Sciatic nerve (tissue), 2 donors: ENCODE results near the gene MROH2A. TPM values are rescaled to one million over a fixed set of nuclear protein-coding genes. Genes with fewer than 3 reads are reported as not detected.

Experiments
- ATAC-seq: fragments of 200-7000 bp; cut with Tn5 transposase; one replicate; pipeline ENCODE4 v1.9.1; 2020; ENCODE audit warnings: mild to moderate bottlenecking, moderate library complexity
- DNase-seq: peaks from one replicate; pipeline ENCODE4 v3.0.0-alpha.2; 2020; ENCODE audit warnings: low spot score
- intact Hi-C: fragments of 100-400 bp; cut with DNase I; formaldehyde crosslinking; loops from one replicate; pipeline ENCODE4 v1.14.2; 2022
- total RNA-seq: library from RNA; stranded (reverse); fragmentation: NEBNext Ultra II Directional; extraction: Animal tissue kit (Norgen Biotek cat#: 25700); gene quantifications from one replicate; pipeline ENCODE4 v1.2.1, GENCODE V29; 2021
- donor health status: DM: no; HTN: no; CAD: no.
- donor health status: DM: no; HTN: no; CAD: no.

Gene MROH2A
- total RNA-seq, 1 donor from 2014 or later: not detected

DNA sequence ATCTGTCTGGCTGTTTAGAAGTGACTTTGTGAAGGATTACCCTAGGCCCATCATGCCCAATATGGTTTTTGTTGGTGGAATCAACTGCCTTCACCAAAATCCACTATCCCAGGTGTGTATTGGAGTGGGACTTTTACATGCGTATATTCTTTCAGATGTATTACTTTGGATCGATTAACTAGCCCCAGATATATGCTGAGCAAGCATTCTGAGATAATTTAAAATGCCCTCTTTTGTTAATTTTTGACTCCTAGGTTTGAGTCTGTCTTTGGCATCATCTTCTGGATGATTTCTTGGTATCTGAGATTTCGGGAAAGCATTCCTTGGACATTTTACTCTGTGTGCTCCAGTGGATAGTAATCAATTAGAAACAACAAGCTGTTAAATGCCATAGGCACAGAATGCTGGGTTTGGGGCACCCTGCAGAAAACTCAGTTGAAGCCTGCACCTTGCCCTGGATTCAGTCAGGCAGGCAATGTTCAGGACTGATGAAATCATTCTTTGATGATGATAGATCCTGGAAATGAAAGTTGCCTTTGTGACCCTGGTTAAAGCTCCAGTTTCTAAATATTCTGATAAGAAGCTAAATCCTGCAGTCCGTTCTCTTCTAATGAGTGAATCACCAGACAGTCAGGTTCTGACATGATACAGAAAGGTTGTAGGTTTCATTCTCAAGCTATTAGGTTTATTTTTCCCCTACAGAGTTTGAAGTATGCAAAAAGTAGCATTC lies 16.9 kb upstream of the MROH2A start:
- DNase-seq (no peak), ATAC-seq (no peak)
- intact Hi-C loops: no loop called here

DNA sequence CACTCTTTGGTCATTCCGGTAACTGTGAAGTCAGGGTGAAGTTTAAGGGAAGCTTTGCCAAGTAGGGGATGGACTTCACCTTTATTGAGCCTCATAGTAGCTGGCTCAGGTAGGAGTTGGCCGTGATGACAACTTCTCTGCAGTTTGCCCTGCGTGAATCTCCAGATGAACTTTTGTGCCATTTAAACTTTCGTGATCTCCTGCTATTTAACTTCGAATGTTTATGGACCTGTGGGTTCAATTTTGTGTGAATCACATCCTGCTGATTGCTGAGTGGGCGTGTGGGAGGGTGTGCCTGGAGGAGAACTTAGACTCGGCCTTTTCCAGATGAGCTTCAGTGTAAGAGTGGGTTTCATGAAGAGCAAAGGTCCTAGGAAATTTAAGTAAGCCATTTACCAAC lies 13.9 kb upstream of the MROH2A start:
- intact Hi-C loops: no loop called here
- ATAC-seq (no peak), DNase-seq (no peak)

DNA sequence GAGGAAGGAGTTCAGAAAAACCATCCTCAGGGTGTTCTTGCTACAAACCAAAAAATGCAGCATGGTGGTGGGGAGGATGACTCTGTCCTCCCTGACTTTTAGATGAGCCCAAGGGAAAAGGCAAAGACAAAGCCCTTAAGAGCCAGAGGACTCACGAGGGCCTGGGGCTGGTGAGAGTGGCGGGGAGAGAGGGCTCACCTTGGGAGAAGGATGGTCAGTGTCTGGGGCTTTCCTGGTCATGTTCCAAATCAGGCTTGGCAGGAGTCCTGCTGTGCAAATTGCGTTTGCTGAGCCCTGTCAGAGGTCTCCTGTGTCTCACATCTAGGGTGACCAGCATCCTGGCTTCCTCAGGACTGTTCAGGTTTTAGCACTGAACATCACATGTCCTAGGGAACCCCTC lies 13.4 kb upstream of the MROH2A start:
- intact Hi-C loops: no loop called here
- ATAC-seq: no peak
- no peak for DNase-seq

DNA sequence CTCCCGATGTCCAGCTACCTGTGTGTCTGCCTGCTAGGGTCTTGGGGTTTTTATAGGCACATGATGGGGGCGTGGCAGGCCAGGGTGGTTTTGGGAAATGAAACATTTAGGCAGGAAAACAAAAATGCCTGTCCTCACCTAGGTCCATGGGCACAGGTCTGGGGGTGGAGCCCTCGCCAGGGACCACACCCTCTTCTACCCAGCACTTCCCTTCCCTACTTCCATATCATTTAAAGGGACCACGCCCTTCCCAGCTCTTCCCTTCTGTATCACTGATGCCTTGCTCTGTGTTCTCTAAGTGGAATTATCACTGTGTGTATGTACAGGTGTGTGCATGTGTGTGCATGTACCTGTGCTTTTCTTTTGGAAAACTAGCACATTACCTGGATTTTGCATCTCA lies 11.7 kb upstream of the MROH2A start:
- DNase-seq (no peak), ATAC-seq (no peak)
- intact Hi-C loops: no loop called here

DNA sequence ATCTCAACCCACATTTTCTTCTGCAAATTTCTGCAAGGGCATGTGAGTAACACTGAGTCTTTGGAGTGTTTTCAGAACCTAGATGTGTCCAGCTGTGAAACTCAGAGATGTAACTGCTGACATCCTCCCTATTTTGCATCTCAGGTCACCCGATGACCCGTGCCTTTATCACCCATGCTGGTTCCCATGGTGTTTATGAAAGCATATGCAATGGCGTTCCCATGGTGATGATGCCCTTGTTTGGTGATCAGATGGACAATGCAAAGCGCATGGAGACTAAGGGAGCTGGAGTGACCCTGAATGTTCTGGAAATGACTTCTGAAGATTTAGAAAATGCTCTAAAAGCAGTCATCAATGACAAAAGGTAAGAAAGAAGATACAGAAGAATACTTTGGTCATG lies 10.1 kb upstream of the MROH2A start:
- DNase-seq: no peak
- ATAC-seq: no peak
- intact Hi-C loops: no loop called here

DNA sequence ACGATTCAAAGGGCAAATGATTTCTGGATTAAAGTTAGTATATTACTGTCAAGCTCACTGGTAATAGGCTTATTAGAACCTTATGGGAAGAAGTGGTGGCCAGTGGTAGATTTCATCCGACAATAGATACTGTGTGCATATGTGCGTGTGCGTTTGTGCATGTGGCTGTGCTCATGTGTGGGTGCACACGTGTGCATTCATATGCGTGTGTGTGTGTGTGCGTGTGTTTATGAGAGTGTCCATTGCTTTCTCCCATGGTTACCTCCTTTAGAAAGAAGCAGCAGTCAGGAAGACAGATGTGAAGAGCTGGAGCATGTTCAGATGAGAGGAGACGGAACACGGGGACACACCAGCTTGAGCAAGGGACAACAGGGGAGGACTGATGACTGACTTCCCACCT lies 8.9 kb upstream of the MROH2A start:
- no peak for DNase-seq
- no peak for ATAC-seq
- intact Hi-C loops: no loop called here

DNA sequence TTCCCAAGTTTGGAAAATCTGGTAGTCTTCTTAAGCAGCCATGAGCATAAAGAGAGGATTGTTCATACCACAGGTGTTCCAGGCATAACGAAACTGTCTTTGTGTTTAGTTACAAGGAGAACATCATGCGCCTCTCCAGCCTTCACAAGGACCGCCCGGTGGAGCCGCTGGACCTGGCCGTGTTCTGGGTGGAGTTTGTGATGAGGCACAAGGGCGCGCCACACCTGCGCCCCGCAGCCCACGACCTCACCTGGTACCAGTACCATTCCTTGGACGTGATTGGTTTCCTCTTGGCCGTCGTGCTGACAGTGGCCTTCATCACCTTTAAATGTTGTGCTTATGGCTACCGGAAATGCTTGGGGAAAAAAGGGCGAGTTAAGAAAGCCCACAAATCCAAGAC lies 6.0 kb upstream of the MROH2A start:
- intact Hi-C loops: no loop called here
- no peak for ATAC-seq
- no peak for DNase-seq

DNA sequence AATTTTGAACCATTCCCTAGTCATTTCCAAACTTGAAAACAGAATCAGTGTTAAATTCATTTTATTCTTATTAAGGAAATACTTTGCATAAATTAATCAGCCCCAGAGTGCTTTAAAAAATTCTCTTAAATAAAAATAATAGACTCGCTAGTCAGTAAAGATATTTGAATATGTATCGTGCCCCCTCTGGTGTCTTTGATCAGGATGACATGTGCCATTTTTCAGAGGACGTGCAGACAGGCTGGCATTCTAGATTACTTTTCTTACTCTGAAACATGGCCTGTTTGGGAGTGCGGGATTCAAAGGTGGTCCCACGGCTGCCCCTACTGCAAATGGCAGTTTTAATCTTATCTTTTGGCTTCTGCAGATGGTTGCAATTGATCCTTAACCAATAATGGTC lies 5.5 kb upstream of the MROH2A start:
- intact Hi-C loops: no loop called here
- no peak for DNase-seq
- ATAC-seq: no peak

DNA sequence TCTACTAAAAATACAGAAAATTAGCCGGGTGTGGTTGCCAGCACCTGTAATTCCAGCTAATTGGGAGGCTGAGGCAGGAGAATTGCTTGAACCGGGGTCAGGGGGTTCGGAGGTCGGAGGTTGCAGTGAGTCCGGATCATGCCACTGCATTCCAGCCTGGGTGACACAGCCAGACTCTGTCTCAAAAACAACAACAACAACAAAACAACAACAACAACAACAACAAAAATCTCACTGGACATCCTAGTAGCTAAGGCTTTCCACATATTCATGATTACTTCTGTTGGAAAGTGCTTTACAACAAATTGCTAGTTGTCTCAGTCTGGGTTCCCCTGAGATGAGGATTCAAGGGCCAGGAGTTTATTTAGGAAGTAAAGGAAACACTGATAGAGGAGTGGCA lies 4.3 kb upstream of the MROH2A start:
- DNase-seq (no peak), ATAC-seq (no peak)
- intact Hi-C loops: no loop called here

DNA sequence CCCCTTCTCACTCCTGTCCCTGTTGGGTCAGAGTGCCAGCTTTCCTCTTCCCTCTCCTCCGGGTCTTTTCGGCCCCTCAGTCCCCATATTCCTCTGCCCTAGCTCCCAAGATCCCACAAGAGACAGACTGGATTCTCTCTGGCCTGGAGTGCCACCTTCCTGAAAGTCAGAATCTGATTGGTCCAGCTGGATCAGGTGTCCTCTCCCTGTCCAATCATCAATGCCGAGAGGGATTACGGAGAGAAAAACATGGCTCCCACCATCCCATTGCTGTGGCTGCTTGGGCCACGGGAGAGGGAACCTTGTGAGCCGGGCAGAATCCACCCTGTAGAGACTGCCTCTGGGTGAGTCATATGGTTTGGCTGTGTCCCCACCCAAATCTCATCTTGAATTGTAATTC lies 2.7 kb upstream of the MROH2A start:
- ATAC-seq (no peak), DNase-seq (no peak)
- intact Hi-C loops: no loop called here

DNA sequence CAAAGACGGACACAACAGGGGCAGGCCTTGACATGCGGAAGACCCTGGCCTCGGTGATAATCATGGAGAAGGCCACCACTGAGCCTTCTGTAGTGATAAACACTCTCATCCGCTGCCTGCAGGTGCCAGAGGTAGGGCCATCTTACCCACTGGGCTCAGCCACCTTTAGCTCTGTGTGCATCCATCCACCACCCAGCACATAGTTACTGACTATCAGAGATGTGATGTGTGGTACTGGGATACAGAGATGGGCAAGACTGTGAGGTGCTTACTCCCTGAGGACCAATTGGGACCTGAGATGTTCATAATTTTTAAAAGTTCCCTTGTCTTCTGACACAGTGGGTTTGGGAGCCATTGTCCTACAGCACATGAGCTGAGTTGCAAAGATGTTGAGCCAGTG lies 1.6 kb downstream of the MROH2A start:
- intact Hi-C loops: no loop called here
- no peak for ATAC-seq

DNA sequence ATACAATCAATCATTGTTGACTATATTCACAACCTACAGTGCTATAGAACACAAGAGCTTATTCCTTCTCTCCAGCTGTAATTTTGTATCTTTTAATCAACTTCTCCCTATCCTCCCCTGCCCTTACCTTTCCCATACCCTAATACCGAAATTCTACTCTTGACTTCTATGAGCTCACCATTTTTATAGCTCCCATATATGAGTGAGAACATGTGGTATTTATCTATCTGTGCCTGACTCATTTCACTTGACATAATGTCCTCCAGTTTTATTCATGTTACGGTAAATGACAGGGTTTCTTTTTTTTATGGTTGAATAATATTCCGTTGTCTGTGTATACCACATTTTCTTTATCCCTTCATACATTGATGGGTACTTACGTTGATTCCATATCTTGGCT lies 2.6 kb downstream of the MROH2A start:
- DNase-seq (no peak), ATAC-seq (no peak)
- intact Hi-C loops: no loop called here

More for the DNA sequence above, 1.6 kb downstream of the MROH2A start:
- no peak for DNase-seq

DNA sequence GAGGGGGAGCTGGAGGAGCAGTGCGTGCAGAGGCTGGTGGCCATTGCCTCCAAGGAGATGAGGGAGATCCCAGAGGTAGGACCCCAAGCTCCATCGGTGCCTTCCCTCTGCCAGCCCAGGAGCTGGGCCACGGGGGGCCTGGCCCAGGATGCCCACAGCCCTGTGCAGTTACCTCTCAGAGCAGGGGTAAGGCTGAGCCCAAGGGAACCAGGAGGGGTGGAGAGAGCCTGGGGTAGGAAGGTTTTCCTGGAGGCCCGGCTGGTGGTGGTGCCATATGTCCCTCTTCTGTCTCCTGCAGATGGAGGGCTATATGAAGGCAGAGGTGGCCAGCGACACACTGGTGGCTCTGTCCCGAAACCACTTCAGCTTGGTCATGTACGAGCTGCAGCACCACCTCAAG lies 11.4 kb downstream of the MROH2A start:
- intact Hi-C loops: no loop called here
- ATAC-seq (no peak), DNase-seq (no peak)

DNA sequence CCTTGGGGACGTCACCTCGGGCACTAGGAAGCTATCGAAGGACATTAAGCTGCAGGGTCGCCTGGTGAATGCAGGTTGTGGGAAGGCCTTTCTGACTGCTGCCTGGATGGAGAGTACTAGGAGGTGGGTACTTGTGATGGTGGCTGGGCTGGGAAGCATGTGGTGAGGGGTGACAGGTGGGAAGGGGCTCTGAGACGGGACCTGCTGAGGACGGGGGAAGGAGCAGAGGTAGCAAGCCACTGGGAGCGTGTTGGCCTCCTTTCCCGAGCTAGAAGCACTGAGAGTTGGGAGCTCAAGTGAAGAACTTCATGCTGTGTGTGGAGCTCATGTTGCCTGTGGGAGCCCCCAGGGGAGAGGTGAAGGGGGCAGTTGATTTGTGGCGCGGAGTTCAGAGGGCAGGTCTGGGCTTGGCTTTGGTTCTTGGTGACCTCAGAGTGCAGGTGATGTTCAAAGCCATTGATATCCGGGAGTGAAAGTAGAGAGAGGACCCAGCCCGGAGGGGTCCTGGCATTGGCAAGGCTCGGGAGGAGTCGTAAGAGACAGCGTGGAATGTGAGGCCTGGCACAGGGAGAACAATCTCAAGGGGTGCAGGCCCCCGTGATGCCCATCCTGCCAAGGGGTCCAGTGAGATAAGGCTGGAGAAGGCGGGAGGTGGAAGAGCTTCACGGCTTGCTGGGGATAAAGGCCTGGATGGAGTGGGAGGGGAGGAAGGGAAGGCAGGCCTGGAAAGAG lies 13.2 kb downstream of the MROH2A start:
- ATAC-seq: no peak
- intact Hi-C loops: no loop called here

DNA sequence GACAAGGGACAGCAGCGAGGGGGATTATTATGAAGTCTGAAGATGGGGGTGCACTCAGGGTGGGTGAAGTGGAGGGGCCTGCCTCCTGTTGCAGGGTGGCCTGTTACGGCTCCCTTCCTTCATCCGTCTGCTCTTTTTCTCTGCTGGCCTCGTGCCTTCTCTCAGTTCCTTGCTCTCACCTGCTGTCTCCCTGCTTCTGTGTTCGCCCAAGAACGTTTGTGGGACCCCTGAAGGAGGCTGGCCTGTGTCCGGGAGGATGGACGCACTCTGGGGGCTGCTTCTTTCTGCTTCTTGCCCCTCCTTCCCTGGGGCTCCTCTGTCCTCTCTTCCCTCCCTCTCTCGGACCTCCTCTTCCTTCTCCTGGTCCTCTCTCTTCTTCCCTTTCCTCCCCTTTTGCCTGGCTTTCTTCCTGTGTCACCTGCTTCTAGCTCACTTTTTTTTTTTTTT lies 13.8 kb downstream of the MROH2A start:
- no peak for DNase-seq
- ATAC-seq: no peak
- intact Hi-C loops: no loop called here

More for the DNA sequence above, 13.2 kb downstream of the MROH2A start:
- no peak for DNase-seq

DNA sequence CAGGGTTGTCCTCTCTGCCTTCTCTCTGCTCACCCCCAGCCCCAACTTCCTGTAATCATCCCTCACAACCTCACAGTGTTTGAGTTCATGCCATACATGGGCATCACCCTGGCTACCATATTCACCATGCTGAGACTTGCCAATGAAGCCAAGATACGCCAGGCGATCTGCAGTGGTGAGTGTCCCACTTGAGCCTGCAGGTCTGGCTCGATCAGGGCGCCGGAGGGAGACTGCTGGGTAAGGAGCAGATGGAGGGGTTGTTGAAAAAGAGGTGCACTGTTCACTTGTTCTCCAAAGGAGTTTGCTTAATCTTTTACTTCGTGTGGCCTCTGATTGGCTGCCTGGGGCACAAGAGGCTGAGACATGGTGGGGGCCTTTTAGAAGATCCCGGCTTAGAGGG lies 14.6 kb downstream of the MROH2A start:
- intact Hi-C loops: no loop called here

DNA sequence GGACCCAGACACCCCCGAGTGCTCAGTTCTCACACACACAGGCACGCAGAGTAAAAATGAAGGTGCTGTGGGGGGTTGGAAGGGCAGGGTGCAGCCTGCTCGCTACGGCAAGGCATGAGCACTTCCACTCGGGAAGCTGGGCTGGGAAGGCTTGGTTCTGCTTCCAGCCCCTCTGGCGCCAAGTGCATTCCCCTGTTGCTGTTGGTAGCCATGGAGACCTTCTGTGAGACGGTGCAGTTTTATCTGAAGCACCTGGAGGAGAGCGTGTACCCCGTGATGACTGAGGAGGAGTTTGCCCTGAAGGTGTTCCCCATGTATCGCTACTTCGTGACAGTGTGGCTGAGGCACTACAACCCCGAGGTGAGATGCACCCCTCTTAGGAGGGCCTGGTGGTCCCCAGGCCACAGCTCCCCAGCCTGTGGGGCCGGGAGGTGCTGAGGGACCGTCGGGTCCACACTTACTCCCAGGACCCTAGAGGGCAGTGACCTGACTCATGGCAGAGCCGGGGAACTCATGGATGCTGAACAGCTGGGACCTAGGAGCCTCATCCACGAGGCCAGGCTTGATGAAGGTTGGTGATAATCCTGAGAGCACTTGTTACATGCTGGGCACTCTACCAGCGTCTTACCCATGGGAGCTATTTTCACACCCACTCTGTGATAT lies 15.5 kb downstream of the MROH2A start:
- no peak for DNase-seq
- intact Hi-C loops: no loop called here
- ATAC-seq: no peak

More for the DNA sequence above, 14.6 kb downstream of the MROH2A start:
- no peak for DNase-seq
- no peak for ATAC-seq

DNA sequence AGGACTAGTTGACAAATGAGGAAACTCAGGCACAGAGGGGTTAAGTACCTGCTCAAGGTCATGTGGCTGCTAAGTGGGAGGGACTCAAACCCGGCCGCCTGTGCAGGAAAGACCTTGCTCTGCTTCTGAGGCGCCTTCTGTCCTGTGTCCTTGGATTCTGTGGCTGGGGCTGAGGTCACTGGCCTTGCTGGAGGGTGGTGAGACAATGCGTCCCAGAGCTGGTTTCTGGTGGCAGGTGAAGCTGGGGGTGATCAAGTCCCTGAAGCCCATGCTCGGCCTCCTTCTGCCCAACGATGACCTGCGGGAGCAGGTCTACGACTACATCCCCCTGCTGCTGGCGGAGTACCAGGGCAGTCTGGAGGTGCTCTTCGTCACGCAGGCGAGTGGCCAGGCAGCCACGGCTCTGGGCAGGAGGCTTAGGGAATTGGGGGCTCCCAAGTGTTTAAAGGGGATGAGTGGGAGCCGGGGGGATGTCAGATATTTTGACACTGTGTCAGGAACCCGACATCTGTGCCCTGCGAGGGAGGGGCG lies 16.1 kb downstream of the MROH2A start:
- no peak for ATAC-seq
- intact Hi-C loops: no loop called here
- no peak for DNase-seq

DNA sequence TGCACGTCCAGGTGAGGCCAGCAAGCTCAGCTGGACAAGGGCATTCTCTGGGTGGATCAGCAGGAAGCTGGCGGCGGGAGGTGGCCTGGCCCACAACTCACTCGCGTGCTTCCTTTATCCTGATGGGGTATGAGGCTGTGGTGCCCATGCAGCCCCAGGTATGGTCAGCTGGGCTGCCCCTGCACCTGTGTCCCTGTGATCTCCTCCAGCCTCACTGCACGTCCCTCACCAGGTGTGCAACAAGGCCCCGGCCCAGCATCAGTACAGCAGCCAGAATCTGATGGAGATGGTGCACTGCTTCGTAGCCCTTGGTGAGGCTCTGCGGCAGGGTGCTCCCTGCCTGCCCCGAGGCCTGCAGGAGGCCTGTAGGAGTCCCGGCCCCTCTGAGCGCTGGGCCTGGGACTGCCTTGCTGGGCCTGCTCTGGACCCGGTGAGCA lies 17.6 kb downstream of the MROH2A start:
- intact Hi-C loops: no loop called here
- peak; percentile 17 for ATAC-seq
- DNase-seq: no peak

DNA sequence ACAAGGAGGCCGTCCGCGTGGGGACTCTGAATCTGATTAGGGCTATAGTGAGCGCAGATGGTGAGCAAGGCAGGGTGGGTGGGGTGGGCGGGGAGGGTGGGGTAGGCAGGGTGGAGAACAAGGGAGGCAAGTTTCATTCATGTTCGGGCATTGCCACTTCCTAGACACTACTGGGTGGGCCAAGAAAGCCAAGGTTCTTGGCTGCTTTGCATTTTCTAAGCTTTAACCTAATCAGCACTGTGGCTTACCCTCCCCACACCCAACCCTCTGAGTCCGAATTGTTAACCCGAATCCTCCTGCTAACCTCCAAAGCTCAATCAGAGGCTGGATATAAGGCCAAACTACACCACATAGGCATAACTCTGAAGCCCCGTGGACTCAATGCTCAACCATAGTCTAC lies 18.1 kb downstream of the MROH2A start:
- ATAC-seq (no peak), DNase-seq (no peak)
- intact Hi-C loops: no loop called here
